GM10847 (cell line): ENCODE data around the gene PARD3.

Experiments
- POLR2A ChIP-seq: IDR thresholded peaks from 2 replicates; pipeline ENCODE4 v1.6.1; 2011; ENCODE audit not compliant: insufficient read length; ENCODE audit errors: extremely low read depth

Gene PARD3

DNA sequence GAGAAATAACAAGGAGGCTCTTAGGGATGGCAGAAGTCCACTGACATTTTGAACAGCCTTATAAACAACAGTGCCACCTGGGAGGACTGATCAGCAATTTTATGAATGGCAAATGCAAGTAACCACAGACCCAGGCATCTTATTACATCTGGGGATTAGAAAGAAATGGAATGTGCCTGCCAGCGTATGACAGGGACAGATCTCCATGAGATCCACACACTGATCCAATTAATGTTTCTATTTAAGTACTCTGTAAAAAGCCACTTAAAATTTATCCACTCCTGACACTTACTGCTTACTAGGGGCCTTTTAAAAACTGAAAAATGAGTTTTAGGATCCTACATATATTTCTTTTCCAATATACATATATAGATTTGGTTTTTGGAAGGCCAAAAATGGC lies 28.6 kb downstream of the PARD3 start:
- TF ChIP-seq POLR2A = no peak

DNA sequence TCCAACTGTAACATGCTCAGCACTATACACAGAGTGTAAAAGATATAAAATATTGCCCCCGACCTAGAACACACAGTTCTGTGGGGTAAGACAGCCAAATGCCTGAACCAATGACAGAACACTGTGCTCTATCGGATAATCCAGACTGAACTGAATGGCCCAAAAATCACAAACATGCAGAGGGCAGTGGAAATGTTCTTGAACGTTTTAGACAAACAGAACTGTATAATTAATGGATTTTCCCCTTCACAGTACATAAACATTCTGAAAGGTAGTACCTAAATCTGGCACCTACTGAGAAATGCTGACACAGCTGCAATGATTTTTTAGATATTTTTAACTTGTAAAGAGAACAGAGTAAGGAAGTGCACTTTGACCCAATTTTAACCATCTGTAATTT lies 33.4 kb downstream of the PARD3 start:
- TF ChIP-seq POLR2A = no peak

DNA sequence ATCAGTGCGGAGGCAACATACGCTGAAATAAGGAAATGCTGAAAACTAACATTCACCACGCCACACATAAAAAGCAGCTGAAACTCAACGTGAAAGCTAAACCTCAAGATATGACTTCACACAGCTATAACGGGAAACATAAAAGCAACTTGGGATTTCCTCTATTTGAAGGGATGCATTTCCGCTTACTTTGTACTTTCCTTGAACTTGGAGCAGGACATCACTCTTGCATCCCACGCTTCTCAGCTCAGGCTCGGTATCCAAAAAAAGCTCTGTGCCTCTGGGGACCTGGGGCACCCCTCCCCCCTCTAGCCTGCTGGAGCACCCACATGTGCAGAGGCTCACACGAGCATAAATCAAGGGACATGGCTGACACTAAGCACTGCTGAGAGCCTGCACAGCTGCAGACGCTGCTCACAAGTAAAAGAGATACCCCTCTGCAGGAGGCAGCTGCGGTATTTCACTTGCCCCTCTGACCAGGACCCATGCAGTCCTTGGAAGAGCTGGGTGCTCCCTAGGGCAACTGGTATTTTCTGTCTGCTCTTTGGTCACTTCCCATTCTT lies 34.2 kb downstream of the PARD3 start:
- no peak for TF ChIP-seq POLR2A

DNA sequence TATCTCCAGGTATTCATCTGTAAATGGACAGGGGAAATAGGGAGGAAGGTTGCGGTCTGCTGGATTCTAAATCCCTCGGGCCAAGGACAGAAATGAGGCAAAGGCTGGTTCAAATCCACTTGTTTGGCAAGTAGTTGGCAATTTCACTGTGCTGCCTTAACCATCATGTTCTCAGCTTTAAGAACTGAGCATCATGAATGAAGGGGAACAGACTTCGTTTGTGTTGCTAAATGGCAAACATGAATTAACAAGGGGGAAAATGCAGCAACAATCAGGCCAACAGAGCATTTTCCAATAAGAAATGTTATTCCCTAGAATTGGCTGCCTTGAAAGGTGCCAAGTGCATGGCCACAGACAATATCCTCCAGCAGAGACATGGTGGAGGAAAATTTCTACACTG lies 36.9 kb downstream of the PARD3 start:
- no peak for TF ChIP-seq POLR2A

DNA sequence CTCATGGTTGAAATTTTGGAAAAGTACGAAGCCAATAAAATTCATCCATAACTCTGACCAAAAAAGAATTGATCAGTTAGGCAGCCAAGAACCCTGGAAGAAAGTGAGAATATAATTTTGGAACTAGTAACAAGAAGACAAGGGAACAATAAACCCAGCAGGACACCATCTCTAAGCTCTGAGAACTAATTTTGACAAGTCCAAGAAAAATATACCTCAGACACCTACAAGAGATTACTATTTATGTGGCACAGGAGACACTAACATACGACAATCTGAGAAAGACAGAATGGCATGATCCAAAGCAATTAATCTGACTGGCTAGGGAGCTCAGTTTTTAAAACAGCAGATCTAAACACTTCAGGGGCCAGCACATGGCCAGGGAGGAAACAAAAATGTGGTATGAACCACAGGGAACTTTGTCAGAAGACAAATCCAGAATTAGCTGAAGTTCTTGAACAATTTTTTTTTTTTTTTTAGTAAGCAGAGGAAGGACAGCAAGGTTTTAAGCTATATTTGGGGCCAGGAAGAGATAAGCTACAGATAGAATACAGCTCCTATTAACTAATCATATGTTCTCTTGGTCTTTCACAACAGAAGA lies 38.9 kb downstream of the PARD3 start:
- TF ChIP-seq POLR2A = no peak

DNA sequence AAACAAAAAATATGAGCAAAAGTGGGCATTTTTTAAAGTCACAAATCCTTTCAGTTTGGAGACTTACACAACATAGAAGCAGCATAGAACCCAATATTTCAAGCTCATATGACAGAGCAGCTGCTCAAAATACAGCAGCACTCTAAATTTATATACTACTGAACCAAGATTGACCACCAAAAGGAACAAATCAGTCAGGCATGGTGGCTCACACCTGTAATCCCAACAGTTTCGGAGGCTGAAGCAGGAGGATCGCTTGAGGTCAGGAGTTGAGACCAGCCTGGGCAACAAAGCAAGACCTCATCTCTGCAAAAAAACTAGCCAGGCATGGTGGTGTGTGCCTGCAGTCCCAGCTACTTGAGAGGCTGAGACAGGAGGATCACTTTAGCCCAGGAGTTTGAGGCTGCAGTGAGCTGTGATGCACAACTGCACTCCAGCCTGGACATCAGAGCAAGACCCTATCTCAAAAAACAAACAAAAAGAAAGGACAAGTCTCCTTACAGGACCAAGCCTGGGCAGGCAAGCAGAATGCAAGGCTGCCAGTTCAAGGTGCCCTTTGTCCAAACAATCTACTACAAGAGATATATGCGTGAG lies 40.0 kb downstream of the PARD3 start:
- TF ChIP-seq POLR2A = no peak

DNA sequence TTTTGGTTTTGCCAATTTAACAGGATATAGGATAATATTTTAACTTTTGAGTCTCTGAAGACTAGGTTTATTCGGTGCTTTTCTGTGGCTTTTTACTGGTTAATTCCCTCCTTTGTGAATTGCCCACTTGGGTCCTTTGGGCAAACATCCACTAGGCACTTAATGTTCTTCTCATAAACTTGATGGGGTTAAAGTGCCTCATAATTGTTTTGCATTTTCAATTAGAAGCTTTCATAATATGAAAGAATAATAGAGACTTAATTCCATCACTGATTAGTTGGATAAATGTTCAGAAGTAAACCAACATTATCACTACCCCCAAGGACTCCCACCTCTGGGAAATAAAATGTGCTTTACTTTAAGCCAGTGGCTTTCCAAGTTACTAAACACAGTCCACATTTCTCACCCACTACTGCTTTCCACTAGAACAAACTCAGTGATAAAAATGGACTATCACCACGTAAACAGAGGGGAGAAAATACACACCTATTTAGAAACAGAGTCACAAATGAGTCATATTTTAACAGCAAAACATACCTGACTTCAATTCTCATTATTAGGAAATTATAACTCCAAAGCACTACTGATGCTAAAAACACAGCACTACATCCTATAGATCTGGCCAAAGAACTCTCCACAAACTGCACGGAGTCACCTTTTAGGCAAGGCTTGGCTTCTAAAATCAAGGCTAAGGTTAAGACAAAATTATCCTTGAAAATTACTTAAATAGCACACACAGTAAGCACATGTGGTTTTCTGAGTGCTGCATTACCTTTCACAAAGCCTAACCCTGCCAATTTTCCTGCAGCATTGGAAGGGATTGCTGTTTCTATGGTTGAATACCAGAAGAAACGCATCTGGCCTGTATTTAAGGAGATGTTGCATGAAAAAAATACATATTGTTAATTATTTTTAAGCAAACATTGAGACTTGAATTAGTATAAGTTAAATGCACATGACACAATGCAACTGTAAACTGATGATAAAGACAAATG lies 41.2 kb downstream of the PARD3 start:
- TF ChIP-seq POLR2A = no peak

DNA sequence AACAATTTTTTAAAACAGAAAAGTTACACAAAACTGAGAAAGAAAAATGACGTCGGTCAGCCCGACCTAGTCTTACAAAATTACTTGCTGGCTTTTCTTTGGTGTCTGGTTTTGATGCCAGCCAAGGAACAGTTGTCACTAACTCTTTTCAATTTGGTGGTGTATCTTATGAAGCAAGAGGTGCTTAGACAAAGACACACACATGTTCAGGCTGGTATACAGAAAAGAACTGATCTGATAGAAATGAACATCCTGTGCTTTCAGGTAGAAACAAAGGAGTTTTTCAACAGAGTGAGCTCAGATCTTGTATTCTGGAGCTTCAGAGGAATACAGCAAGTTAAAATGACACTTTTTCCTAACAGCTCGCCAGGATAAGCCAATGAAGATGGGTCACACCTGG lies 43.6 kb downstream of the PARD3 start:
- TF ChIP-seq POLR2A = no peak

DNA sequence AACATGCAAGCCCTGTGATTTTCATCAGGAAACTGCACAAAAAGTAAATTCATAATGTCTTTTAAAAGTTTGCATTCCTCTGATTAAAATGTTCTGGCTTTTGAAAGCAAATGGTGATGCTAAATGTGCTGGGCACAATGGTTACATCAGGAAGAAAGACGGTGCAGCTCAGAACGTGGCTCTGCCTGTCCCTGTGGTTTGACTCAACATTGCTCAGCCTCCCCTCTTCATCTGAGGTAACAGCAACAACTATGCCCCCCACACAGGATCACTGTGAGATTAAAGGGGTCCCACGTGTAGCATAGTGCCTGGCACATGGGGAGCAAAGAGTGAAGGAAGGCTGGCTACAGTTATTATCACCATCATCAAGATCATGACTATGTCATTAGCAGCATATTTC lies 44.0 kb downstream of the PARD3 start:
- no peak for TF ChIP-seq POLR2A

DNA sequence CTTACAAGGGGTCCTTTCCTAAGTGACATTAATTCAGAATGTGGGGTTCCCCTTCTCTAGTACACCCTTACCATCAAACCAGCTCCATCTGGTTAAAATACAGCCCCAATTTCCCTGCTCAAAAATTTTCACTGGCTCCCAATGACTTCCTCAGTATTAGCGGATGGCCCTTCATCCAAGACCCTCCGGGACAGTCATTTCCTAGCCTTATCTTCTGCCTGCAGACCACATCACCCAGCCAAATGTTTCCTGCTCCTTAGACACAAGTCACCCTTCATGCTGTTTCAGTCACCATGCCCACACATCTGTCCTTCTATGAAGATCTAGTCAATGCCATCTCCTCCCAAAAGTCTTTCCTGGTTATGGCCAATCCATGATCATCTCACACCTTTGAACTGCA lies 45.2 kb downstream of the PARD3 start:
- no peak for TF ChIP-seq POLR2A

DNA sequence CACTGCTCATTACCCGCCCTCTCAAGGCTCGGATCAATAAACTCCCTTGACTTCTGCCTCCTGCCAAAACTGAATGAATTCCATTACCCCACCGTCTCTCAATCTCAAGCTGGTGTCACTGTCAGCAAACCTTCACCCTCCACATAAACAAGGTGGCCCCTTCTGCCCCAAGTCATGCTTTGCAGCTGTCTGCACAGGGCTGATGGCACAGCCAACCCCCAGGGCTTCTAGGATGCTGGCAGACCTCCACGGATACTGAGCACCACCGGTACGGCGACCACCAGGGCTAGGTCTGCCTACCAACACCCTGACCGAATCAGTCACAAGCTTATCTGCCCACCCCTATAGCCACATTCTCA lies 46.1 kb downstream of the PARD3 start:
- no peak for TF ChIP-seq POLR2A

DNA sequence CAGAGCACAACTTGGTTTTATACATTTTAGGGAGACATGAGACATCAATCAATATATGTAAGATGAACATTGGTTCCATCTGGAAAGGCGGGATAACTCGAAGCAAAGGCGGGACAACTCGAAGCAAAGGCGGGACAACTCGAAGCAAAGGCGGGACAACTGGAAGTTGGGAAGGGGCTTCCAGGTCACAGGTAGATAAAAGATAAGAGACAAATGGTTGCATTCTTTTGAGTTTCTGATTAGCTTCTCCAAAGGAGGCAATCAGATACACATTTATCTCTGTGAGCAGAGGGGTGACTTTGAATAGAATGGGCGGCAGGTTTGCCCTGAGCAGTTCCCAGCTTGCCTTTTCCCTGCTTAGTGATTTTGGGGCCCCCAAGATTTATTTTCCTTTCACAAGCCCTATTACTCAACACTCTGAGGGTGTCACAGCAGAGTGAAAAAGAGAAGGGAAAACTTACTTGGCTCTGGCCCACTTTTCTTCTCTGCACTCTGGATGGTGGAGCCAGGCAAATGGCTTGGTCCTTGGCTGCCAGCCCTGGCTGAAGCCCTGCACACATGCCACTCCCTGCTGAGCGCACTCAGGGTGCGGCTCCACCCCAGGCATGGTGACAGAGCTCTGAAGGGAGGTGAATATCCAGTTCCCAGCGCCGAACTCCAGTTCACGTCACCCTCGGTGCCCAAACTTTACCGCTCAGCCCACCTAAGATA lies 46.7 kb downstream of the PARD3 start:
- no peak for TF ChIP-seq POLR2A

DNA sequence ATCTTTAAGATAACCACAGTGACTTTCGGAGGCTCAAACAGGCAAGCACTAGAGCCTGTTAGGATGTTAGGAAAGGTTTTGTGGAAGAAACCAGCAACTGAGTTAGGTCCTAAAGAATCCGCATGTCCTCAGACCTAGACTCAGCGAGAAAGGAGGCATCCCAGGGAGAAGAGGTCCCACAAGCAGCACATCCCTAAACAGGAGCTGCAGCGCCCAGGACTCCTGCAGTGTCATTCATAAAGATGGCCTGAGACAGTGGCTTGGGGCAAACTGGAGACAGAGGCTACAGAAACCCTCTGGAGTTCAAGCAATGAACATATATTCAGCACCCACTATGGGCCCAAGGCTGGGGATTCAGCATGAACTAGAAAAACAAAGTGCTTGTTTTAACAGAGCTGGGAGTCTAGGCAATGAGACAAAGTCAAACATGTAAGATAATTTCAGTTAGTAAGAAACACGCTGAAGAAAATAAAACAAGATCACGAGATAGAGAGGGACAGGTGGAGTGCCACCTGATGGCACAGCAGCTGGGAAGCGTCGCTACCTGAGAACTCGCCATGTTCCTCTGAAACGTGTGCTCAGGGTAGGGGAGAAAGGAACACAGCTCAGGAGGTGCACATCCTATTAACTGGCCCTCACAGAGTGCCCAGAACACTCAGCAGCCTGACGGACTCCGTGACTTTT lies 48.1 kb downstream of the PARD3 start:
- no peak for TF ChIP-seq POLR2A

DNA sequence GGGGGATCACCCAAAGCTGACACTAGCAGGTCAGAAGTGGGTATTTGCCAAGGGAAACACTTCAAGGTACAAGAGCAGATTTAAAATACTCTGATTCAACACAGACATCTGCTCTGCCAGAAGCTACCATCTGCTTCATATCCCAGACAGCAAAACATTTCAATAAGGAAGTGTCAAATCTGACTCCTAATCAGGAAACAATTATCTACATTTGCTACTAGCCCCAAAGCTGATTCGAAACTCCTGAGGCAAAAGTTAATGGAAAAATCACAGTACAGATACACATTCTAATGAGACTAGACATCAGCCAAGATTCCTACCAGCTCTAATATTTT lies 48.9 kb downstream of the PARD3 start:
- TF ChIP-seq POLR2A = no peak

DNA sequence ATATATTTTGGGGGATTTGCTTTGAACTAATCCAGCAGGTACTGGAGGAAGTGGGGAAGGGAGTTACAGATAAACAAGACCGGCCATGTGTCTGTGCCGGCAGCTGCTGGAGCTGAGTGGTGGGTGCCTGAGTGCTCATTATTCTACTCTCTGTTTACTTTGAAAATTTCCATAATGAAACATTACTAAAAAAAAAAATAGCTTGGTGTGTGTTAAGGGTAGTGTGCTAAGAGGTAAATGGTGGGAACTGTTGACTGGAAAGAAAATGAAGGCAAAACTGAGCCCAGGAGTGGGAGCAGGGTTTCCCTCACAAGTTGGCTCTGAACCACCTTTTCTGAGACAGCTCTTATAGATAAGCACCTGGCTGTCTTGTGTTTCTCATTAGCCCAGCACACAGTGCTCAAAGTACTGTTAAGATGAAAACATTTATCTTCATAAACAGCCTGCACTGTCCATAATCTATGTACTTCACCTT lies 50.6 kb downstream of the PARD3 start:
- no peak for TF ChIP-seq POLR2A
